Nephron (organoid): ENCODE measurements around the gene TRMT11.
"Not testable (repeated sequence)": the region's sequence is repeated elsewhere in the genome, so short reads cannot be mapped to it uniquely, and the experiment has no call there.

Source experiments
- H3K27ac Mint-ChIP-seq, 3 experiments: 2 replicates each; pipeline ENCODE4 v1.8.0; 2020; ENCODE audit warnings: mixed read lengths in 3 of 3, mild to moderate bottlenecking in 2 of 3, moderate library complexity in 1 of 3
- H3K27me3 Mint-ChIP-seq: 2 replicates; pipeline ENCODE4 v1.8.0; 2021; ENCODE audit warnings: low read depth, mild to moderate bottlenecking, moderate library complexity, mixed read lengths
- H3K36me3 Mint-ChIP-seq: 2 replicates; pipeline ENCODE4 v1.8.0; 2020; ENCODE audit warnings: low read depth, mixed read lengths
- H3K4me1 Mint-ChIP-seq: 2 replicates; pipeline ENCODE4 v1.8.0; 2020; ENCODE audit warnings: mixed read lengths
- H3K4me3 Mint-ChIP-seq, 3 experiments: 2 replicates each; pipeline ENCODE4 v1.8.0; 2020; ENCODE audit warnings: mild to moderate bottlenecking in 3 of 3, mixed read lengths in 3 of 3, moderate library complexity in 2 of 3
- H3K9me3 Mint-ChIP-seq: 2 replicates; pipeline ENCODE4 v1.8.0; 2020; ENCODE audit warnings: mixed read lengths
- TF ChIP-seq, protein P1 (sequence below), 3 experiments: fragments of 200-600 bp; sonication (generic); IDR thresholded peaks; one replicate each; pipeline ENCODE4 v1.5.0; 2021; ENCODE audit warnings: antibody characterized with exemption in 3 of 3; ENCODE audit not compliant: unreplicated experiment in 3 of 3

The TRMT11 gene

DNA sequence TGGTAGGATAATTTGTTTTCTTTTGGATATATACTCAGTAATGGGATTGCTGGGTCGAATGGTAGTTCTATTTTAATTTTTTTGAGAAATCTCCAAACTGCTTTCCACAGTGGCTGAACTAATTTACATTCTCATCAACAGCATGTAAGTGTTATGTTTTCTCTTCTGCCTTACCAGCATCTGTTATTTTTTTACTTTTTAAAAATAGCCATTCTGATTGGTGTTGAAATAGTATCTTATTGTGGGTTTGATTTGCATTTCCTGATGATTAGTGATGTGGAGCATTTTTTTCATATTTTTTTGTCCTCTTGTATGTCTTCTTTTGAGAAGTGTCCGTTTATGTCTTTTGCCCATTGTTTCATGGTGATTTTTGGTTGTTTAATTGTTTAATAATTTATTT lies 17.8 kb upstream of the TRMT11 start:
- TF ChIP-seq, protein P1, sequence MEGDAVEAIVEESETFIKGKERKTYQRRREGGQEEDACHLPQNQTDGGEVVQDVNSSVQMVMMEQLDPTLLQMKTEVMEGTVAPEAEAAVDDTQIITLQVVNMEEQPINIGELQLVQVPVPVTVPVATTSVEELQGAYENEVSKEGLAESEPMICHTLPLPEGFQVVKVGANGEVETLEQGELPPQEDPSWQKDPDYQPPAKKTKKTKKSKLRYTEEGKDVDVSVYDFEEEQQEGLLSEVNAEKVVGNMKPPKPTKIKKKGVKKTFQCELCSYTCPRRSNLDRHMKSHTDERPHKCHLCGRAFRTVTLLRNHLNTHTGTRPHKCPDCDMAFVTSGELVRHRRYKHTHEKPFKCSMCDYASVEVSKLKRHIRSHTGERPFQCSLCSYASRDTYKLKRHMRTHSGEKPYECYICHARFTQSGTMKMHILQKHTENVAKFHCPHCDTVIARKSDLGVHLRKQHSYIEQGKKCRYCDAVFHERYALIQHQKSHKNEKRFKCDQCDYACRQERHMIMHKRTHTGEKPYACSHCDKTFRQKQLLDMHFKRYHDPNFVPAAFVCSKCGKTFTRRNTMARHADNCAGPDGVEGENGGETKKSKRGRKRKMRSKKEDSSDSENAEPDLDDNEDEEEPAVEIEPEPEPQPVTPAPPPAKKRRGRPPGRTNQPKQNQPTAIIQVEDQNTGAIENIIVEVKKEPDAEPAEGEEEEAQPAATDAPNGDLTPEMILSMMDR (IDR thresholded peaks at IDR 0.05; ENCODE audit: unreplicated experiment in 3 of 3) = no peak
- peaks cover 35% of the 10 kb centered on the region for H3K36me3 Mint-ChIP-seq
- H3K4me3 Mint-ChIP-seq = no peak overlapping the region
- H3K4me1 Mint-ChIP-seq = no peaks in the 10 kb centered on the region
- H3K27me3 Mint-ChIP-seq = no peaks in the 10 kb centered on the region
- H3K27ac Mint-ChIP-seq = no peak overlapping the region
- H3K9me3 Mint-ChIP-seq = no peaks in the 10 kb centered on the region

DNA sequence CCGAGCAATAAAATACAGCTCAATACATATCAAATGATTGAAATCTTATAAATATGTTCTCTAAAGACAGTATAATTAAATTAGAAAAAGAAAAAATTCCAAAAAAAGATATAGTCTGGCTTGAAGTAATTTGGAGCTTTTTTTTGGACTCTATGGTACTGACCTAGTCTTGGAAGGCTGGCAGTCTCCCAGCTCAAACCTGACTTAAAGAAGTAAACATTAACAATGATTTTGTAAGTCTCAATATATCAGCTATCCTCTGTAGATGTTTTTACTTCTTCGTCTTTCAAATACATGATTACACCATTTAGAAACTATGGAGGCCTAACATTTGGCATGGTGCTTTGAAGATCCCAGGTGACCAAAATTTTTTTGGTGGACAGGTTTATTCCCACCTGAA lies 15.6 kb upstream of the TRMT11 start:
- H3K9me3 Mint-ChIP-seq = no peaks in the 10 kb centered on the region
- H3K27ac Mint-ChIP-seq = no peak overlapping the region
- TF ChIP-seq, protein P1 (IDR thresholded peaks at IDR 0.05; ENCODE audit: unreplicated experiment in 3 of 3) = no peak
- no peaks in the 10 kb centered on the region for H3K27me3 Mint-ChIP-seq
- peaks cover 43% of the 10 kb centered on the region for H3K36me3 Mint-ChIP-seq
- no peak overlapping the region for H3K4me3 Mint-ChIP-seq
- no peaks in the 10 kb centered on the region for H3K4me1 Mint-ChIP-seq

DNA sequence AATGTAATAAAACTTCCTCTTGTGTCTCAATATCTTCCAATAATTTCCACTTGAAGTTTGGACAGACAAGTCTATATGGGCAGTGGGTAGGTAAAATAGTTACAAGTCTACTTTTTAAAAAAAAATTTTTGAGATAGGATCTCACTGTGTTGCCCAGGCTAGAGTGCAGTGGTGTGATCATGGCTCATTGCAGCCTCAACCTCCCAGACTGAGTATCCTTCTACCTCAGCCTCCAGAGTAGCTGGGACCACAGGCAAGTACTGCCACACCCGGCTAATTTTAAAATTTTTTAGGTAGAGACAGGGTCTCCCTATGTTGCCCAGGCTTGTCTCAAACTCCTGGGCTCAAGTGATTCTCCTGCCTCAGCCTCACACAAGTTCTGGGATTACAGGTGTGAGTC lies 13.9 kb upstream of the TRMT11 start:
- H3K4me3 Mint-ChIP-seq, H3K27me3 Mint-ChIP-seq, H3K9me3 Mint-ChIP-seq, H3K27ac Mint-ChIP-seq, H3K4me1 Mint-ChIP-seq: not testable (repeated sequence)
- peaks cover 42% of the 10 kb centered on the region for H3K36me3 Mint-ChIP-seq

DNA sequence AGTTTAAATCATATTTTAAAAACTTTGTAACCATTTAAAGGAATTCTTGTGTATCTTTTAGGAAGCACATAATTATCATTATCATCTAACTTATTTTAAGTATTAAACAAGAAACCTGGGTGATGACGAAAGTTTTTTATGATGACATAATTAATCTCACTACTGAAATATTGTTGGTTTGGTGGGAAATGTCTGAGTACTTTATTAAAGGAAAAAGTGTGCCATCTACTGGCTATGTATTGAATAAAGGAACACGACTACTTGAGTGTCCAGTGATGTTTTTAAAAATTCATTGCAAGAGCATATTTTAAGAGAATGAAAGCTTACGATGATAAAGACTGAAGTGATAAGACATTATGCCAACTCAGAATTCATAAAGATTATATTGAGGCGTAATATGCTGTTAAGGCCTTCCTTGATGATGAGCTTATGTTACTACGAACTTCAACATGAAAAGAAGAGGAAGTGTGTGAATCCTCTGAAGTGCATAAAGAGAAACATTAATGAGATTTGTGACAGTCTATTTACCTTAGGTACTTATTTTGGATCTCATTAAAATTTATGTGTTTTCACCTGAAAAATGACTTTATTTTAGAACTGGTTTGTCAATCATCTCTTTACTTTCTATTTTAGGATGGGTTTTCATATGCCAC lies 12.0 kb upstream of the TRMT11 start:
- TF ChIP-seq, protein P1 (IDR thresholded peaks at IDR 0.05; ENCODE audit: unreplicated experiment in 3 of 3) = peak; percentile 52 to 67 (median 55)
- Mint-ChIP-seq H3K27ac (no peak overlapping the region), H3K27me3 (no peaks in the 10 kb centered on the region), H3K4me3 (no peak overlapping the region), H3K9me3 (no peaks in the 10 kb centered on the region), H3K36me3 (peaks cover 30% of the 10 kb centered on the region), H3K4me1 (no peaks in the 10 kb centered on the region)

DNA sequence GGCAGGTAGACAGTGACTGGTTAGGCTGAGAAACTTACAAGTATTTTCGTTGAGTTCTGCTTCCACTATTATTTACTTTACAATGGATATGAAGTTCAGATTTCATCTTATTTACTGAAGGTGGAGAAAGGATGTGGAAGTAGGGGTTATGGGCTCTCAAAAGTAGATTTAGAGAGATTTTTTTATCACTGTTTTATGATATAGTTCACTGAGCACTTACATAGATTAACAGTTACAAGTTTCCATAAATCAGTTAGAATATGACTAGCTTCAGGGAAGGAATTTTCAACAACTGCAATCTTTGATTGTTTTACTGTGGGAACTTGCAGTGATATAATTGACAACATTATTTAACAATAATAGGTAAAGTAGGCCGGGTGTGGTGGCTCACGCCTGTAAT lies 7.2 kb upstream of the TRMT11 start:
- H3K36me3 Mint-ChIP-seq = peaks cover 21% of the 10 kb centered on the region
- peaks cover 2% of the 10 kb centered on the region for H3K4me1 Mint-ChIP-seq
- TF ChIP-seq, protein P1 (IDR thresholded peaks at IDR 0.05; ENCODE audit: unreplicated experiment in 3 of 3) = no peak
- H3K27ac Mint-ChIP-seq = no peak overlapping the region
- no peak overlapping the region for H3K4me3 Mint-ChIP-seq
- H3K27me3 Mint-ChIP-seq = no peaks in the 10 kb centered on the region
- no peaks in the 10 kb centered on the region for H3K9me3 Mint-ChIP-seq

DNA sequence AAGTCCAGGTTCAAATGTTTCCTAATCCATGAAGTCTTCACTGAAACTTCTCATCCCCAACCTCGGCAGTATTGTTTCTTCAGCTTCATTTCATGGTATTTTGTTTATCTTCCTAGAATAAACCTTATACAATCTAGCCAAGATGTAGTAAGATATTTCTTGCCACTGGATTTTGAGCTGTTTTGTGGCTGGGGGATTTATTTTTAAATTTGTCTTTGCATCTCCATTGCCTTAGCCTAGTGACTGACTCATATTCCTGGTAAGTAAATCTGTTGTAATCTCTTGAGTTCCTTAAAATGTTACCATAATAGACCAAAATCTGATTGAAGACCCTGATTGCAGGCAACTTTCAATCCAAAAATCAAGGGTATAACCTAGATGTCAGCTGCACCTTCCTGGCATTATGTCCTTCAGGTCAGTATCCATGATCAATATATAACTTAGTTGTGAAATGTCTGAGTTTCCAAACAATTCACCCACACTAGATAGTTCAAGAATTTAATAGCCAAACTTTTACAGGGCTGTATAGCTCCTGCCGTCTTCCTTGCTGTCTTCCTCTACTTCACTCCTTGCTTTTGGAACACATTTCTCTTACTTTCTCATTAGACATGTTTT lies 4.7 kb upstream of the TRMT11 start:
- peaks cover 3% of the 10 kb centered on the region for H3K4me1 Mint-ChIP-seq
- no peak overlapping the region for H3K27ac Mint-ChIP-seq
- no peak overlapping the region for H3K4me3 Mint-ChIP-seq
- no peaks in the 10 kb centered on the region for H3K27me3 Mint-ChIP-seq
- peaks cover 13% of the 10 kb centered on the region for H3K36me3 Mint-ChIP-seq
- H3K9me3 Mint-ChIP-seq = no peaks in the 10 kb centered on the region
- TF ChIP-seq, protein P1 (IDR thresholded peaks at IDR 0.05; ENCODE audit: unreplicated experiment in 3 of 3) = no peak
